ENCODE measurements around the gene SERINC5.
"Not testable (repeated sequence)": the region's sequence is repeated elsewhere in the genome, so short reads cannot be mapped to it uniquely, and the experiment has no call there.

Gene SERINC5

DNA sequence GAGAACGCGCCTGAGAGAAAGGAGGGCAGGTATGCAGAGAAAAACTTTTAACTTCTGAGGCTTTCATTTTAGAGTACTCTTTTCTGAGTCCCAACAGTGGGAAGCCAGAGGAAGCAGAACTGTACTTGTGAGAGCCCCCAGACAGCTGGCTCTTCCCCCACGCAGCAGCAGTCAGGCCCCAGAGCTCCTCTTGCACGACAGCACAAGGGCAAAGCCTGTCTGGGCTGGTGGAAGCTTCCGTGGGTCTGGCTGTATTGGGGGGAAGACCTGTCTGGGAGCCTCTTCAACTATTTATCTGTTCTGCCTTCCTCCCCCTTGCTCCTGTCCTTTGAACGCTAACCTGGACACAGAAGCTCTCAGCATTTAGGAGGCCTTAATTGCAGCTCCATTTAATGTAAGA, 152.5 kb downstream of the SERINC5 start:
- no peak for DNase-seq (ENCODE audit: low read depth, low spot score)

DNA sequence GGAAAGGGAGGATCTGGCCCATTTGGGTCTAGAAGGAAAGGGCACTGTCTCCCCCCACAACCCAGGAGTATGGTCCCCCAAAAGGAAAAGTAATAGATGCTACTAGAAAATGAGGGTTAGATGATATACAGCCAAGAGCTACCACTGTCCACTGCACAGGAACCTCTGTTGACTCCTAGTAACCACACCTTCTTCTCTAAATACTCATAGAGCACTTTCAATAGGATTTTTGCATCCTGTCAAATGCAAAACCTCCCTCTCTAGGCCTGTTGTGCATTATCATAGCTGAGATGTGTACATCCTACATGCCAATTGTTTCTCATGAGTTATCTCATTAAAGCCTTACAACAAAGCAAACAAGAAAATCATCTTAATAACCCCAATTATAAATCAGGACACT, 153.9 kb downstream of the SERINC5 start:
- no peak for DNase-seq (ENCODE audit: low read depth, low spot score)

DNA sequence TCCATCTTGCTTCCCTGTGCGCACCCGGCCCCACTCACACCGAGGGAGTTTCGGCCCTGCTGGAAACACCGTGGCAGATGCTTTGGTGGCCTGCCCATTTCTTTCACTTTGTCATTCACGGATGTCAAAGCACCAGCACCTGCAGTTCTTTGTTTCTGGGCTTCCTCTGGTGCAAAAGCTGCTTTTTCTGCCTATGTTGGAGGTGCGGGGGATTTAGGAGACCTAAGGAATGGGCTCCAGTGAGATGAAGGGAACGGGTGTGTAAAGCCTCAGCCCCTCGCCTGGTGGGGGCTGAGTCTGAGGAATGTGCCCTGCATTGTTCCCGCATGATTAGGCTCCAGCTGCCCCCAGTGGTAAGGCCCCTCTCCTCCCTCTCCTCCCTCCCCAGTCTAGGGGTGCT, 158.4 kb downstream of the SERINC5 start:
- no peak for DNase-seq (ENCODE audit: low read depth, low spot score)

- no peak for DNase-seq (ENCODE audit: low read depth, low spot score)
Measured at GRCh38 chr5:80094236-80094738, 161.6 kb downstream of the SERINC5 start.

GRCh38 chr5:80093796-80094195, 162.1 kb downstream of the SERINC5 start:
- DNase-seq (ENCODE audit: low read depth, low spot score): no peak

GRCh38 chr5:80092486-80093107, 163.3 kb downstream of the SERINC5 start:
- no peak for DNase-seq (ENCODE audit: low read depth, low spot score)

- DNase-seq (ENCODE audit: low read depth, low spot score): not testable (repeated sequence)
Measured at GRCh38 chr5:80091792-80092192, 164.1 kb downstream of the SERINC5 start.

- no peak for DNase-seq (ENCODE audit: low read depth, low spot score)
Measured at GRCh38 chr5:80090884-80091166, 165.0 kb downstream of the SERINC5 start.

- DNase-seq (ENCODE audit: low read depth, low spot score): no peak
Measured at GRCh38 chr5:80083101-80083890, 172.6 kb downstream of the SERINC5 start.

GRCh38 chr5:80082731-80083100, 173.1 kb downstream of the SERINC5 start:
- DNase-seq (ENCODE audit: low read depth, low spot score): no peak

- no peak for DNase-seq (ENCODE audit: low read depth, low spot score)
Measured at GRCh38 chr5:80082281-80082680, 173.6 kb downstream of the SERINC5 start.

DNA sequence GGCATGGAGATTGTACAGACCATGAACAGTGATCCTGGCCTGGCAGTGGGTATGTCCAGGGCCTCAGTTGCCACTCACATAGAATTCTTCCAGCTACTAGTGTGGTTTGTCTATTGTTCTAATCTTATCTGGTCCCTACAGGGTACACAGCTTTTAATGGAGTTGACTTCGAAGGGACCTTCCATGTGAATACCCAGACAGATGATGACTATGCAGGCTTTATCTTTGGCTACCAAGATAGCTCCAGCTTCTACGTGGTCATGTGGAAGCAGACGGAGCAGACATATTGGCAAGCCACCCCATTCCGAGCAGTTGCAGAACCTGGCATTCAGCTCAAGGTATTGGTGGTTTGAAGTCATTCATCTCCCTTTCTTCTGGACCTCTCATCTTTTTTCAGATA, 176.9 kb downstream of the SERINC5 start:
- no peak for DNase-seq (ENCODE audit: low read depth, low spot score)

DNA sequence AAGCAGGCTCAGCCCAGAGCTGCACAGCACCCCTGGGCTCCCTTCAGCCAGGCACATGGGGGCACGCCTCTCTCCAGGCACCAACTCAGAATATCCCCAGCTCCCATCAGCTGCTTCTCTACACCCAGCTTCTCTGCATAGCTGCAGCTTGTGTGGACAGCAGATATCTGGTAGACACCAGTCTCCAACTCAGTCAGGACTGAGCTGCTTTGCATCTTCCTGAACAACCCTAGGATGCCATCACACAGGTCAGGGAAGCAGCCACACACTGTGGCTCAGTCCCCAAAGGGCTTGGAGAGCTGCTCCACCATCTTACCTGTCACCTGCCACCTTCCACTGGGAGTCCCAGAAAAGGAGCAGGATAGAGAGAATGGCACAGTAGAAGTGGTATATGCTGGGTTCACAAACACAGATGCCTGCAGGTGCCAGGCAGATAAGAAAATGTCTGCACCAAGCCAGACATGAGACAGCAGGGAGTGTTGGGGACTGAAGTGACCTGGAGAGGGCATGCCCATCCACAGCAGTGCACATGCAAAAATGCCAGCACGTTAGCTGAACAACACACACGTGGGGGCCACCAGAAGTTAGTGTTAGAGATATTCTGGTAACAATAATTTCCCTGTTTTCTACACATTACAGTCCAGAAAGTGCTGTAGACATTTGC, 178.7 kb downstream of the SERINC5 start:
- DNase-seq (ENCODE audit: low read depth, low spot score): no peak

GRCh38 chr5:80076131-80077050, 179.5 kb downstream of the SERINC5 start:
- DNase-seq (ENCODE audit: low read depth, low spot score): no peak

GRCh38 chr5:80072103-80073073, 183.5 kb downstream of the SERINC5 start:
- no peak for DNase-seq (ENCODE audit: low read depth, low spot score)

GRCh38 chr5:80071510-80072021, 184.3 kb downstream of the SERINC5 start:
- no peak for DNase-seq (ENCODE audit: low read depth, low spot score)

GRCh38 chr5:80070338-80071056, 185.4 kb downstream of the SERINC5 start:
- no peak for DNase-seq (ENCODE audit: low read depth, low spot score)

DNA sequence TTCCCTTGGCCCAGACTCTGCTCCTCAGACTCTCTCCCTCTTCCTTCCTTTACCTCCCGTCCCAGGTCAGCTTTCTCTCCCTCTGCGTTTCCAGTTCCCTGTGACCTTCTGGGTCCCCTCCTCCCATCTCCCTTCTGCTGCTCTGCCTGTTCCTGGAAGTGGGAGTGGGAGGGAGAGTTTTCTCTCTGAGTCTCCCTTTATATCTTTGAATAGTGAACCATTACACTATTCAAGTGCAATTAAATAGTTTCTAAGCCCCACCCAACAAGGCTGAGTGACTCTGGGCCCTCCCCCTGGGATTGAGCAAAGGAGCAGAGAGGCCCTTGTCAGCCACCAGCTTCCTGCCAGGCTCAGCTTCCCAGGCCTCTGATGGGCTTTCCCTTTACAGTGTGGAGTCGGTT, 185.9 kb downstream of the SERINC5 start:
- DNase-seq (ENCODE audit: low read depth, low spot score): no peak

DNA sequence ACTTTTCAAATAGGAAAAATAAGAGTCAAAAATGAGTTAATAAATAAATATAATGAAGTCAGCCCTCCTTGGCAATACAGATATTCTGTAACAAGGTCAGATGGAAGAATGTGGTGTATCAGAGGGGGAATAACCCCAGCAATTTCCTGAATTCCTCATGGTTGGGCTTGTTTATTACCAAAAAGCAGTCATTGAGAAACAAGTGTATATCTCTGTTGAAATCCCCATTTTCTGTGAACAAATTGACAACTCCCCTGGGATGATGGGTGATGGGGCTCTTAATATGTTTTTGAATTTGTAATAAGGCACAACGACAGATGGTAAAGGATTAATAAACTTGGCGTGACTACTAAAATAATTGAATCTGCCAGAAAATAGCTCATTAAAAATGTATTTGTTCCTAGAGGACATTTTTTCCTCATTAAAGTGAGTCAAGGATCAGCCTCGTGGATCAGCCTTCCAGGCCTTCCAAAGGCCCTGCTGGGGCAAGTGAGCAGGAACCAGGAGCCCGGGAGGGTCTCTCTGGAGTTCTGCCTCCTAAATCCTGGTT, 186.5 kb downstream of the SERINC5 start:
- DNase-seq (ENCODE audit: low read depth, low spot score): no peak
